Measurements from ENCODE around the gene PTPN21. TPM values are rescaled to one million over a fixed set of nuclear protein-coding genes. Genes with fewer than 3 reads are reported as not detected.

Gene PTPN21
- total and polyA plus RNA-seq, 9 of the 15 experiments (the other 6 are each of a cell fraction or from before 2014, with no cell fraction given), result 0.06 to 1.9 (median 0.94) TPM

GRCh38 chr14:88562831-88563686 is 8.3 kb upstream of the PTPN21 start, which contains the start of gene ZC3H14 (continued):
- TF ChIP-seq TFE3 (CRISPR knock-in tag; IDR thresholded peaks at IDR 0.05) (no peak), E4F1 (CRISPR knock-in tag; IDR thresholded peaks at IDR 0.05; ENCODE audit: borderline replicate concordance) (no peak), ZNF76 (CRISPR knock-in tag; IDR thresholded peaks at IDR 0.05; ENCODE audit: borderline replicate concordance) (no peak), ZNF12 (CRISPR knock-in tag; IDR thresholded peaks at IDR 0.05) (no peak), ZEB2 (IDR thresholded peaks at IDR 0.05) (no peak), NCOA1 (IDR thresholded peaks at IDR 0.05; ENCODE audit: low read depth) (no peak), ZNF277 (CRISPR knock-in tag; IDR thresholded peaks at IDR 0.05; ENCODE audit: borderline replicate concordance) (no peak), GTF2E2 (tag; IDR thresholded peaks at IDR 0.05) (no peak; the same call in 1 of the 2 replicates), RBM34 (IDR thresholded peaks at IDR 0.05; ENCODE audit: borderline replicate concordance, insufficient read depth, low read length) (no peak), GTF2A2 (tag; IDR thresholded peaks at IDR 0.05) (no peak), SIRT6 (IDR thresholded peaks at IDR 0.05; ENCODE audit: low read depth, low read length) (no peak), SIX5 (IDR thresholded peaks at IDR 0.05; ENCODE audit: borderline replicate concordance in 1 of 2, insufficient read depth in 1 of 2, low read depth in 1 of 2, low read length in 2 of 2) (no peak), MNT (conservative IDR thresholded peaks at IDR 0.05) (peak; percentile 53 to 58; a peak in 3 of 4 replicates), RFX5 (IDR thresholded peaks at IDR 0.05; ENCODE audit: low read depth, low read length) (no peak), NONO (IDR thresholded peaks at IDR 0.05; ENCODE audit: low read depth in 2 of 2, low read length in 1 of 2) (peak in 1 of 2 experiments; percentile 49; a peak in 1 of 4 replicates), RFX7 (CRISPR knock-in tag; IDR thresholded peaks at IDR 0.05) (no peak), FOXK2 (conservative IDR thresholded peaks at IDR 0.05 in 1 of 2, IDR thresholded peaks at IDR 0.05 in 1 of 2; ENCODE audit: low read depth in 2 of 2) (no peak)
